ENCODE measurements around the gene PHETA1.
"Not testable (repeated sequence)": the region's sequence is repeated elsewhere in the genome, so short reads cannot be mapped to it uniquely, and the experiment has no call there.

Gene PHETA1

DNA sequence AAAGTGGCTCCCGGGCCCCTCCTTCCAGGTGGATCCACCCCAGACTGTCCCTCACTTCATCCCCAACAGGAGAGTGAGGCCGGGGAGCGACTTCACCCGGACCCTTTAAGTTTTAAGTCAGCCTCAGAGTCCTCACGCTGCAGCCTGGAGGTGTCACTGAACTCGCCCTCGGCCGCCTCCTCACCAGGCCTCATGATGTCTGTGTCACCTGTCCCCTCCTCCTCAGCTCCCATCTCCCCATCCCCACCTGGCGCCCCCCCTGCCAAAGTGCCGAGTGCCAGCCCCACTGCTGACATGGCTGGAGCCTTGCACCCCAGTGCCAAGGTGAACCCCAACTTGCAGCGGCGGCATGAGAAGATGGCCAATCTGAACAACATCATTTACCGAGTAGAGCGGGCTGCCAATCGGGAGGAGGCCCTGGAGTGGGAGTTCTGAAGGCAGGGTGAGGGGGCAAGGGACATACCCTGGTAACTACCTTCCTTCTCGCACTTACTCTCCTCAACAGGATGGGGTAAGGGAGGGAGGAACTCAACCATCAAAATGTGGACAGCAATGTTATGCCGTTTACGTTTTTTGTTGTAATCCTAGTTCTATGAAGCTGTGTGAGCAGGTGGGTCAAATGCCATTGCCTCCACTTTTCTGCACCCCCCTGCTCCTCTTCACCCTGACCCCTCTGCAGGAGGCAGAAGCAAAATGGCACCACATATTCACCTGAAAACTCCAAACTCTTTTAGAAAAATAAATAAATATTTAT lies 20.8 kb downstream of the PHETA1 start:
- DNase-seq, result no peak

DNA sequence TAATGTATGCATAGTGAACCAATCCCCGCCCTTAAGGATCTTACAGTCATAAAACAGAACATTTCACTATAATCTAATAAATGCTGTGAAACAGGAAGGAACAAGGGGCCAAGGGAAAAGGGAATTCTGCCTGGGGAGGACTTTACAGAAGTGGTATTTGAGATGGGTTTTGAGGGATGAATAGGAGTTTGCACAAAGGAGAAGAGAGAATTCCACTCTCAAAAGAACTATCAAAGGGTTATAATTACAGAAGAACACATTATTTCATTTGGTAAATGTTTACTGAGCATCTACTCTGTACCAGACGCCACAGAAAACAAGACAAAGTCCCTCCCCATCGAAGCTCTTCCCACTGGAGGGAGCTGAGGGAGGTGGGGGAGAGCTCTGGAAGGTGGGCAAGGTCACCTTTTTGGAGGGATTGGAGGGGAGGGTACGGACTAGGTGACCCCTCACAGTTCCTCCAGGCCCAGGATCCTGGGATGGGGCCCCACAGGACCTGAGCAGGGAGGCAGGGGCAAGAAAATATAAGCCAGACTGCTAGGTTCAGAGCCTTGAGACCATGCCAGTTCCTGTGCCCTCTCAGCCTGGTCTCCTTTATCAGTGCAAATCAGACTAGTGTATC lies 24.5 kb downstream of the PHETA1 start:
- no peak for DNase-seq

GRCh38 chr12:111343181-111343580 lies 25.7 kb downstream of the PHETA1 start:
- DNase-seq, result no peak

DNA sequence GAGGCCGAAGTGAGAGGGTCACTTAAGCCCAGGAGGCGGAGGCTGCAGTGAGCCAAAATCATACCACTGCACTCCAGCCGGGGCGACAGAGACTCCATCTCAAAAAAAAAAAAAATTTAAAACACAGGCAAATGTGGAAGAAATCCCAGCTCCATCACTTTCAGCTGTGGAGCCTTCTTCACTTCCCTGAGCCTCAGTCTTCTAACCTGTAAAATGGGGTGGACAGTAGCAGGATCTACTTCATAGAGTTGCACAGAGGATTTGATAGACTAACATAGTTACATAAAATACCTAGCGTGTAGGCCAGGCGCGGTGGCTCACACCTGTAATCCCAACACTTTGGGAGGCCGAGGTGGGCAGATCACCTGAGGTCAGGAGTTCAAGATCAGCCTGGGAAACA lies 26.5 kb downstream of the PHETA1 start:
- DNase-seq, result no peak

GRCh38 chr12:111341426-111342065 lies 27.3 kb downstream of the PHETA1 start:
- no peak for DNase-seq

GRCh38 chr12:111340680-111341079 lies 28.2 kb downstream of the PHETA1 start:
- DNase-seq, result not testable (repeated sequence)

DNA sequence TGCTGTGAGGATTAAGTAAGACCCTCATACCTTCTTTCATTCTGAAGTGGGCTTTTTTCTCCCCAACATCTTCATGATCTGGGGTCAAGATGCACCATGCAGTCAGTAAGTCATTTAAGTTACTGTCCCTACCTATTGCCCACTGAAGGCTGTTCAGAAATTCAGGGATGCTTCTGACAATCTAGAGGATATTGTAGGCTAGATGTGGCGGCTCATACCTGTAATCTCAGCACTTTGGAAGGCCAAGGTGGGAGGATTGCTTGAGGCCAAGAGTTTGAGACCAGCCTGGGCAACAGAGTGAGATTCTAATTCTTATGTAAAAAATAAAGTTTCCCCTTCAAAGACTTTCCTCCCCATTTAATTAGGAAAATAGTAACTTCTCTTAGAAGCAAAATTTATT lies 28.7 kb downstream of the PHETA1 start:
- DNase-seq, result no peak

DNA sequence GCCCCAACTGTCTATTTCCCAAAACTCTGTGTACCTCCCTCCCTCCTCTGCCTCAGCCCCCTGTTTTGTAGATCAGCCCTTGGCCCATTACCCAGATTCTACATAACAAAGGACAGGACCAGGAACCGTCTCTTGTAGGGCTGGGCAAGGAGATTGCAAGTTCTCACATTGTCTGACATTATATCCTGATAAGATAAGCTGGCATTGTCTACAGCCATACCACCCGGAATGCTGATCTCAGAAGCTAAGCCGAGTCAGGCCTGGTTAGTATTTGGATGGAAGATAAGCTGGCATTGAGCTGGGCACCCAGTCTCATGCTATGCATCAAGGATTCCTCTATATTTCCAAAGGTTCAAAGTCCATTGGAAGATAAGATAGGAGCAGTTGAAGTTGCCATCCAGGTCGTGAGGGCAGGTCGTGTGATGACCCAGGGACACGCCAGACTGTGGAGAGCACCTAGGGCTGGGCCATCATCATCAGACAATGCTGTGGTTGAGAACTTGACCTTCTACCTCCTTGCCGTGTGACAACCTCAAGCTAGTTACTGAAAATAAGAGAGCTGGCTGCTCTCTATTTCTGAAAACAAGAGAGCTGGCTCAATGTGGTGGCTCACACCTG lies 29.5 kb downstream of the PHETA1 start:
- no peak for DNase-seq

DNA sequence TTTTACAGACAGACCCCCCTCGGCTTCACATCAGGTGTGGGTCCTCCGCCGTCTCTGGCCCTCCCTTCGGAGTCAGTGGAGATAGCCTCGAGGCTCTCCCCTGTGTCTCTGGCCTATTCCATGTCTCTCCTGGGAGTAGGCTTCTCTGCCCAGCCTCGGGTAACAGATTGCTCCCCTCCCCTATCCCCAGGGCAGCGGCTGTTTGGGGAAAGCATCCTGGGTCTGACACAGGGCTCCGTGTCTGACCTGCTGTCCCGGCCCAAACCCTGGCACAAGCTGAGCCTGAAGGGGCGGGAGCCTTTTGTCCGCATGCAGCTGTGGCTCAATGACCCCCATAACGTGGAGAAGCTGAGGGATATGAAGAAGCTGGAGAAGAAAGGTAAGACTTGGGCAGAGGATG lies 30.8 kb downstream of the PHETA1 start:
- no peak for DNase-seq

DNA sequence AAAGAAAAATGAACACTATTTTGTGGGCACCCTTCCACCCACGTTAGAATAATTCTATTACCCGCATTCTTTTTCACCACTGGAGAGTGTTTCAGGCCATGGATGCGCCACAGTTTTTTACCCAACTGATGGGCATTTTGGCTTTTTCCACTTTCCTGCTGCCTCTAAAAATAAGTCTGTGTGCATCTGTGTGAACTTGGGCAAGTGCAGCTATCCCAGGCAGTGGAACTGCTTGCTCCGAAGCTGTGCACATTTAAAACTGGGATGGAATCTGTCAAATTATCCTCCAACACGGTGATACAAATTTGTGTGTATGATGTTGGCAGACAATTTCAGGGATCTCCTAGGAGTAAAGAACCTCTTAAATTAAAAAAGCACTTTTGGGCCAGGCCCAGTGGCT lies 31.5 kb downstream of the PHETA1 start:
- DNase-seq, result no peak

DNA sequence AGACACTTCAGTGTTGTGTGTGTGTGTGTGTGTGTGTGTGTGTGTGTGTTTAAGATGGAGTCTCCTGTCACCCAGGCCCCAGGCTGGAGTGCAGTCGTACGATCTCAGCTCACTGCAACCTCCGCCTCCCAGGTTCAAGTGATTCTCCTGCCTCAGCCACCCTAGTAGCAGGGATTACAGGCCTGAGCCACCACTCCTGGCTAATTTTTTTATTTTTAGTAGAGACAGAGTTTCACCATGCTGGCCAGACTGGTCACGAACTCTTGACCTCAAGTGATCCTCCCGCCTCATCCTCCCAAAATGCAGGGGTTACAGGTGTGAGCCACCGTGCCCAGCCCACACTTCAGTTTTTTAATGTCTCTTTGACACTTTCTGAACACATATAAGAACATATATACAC lies 32.5 kb downstream of the PHETA1 start:
- DNase-seq, result not testable (repeated sequence)

DNA sequence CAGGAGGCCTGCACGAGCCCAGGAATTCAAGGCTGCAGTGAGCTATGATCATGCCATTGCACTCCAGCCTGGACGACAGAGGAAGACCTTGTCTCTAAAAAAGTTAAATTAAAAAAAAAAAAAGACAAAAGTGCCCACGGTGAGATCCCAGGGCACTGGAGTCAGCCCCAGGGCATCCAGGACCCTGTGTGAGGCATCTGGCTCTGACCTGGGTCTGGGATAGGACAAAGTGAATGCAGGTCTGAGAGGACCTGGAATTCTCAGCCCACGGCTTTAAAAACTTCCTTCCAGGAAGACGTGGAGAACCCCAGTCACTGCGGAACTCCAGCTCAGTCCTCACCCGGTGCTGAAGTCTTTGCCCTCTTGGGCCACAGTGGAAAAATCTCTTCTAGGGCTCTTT lies 33.1 kb downstream of the PHETA1 start:
- DNase-seq, result no peak

GRCh38 chr12:111335301-111335700 lies 33.6 kb downstream of the PHETA1 start:
- not testable (repeated sequence) for DNase-seq

DNA sequence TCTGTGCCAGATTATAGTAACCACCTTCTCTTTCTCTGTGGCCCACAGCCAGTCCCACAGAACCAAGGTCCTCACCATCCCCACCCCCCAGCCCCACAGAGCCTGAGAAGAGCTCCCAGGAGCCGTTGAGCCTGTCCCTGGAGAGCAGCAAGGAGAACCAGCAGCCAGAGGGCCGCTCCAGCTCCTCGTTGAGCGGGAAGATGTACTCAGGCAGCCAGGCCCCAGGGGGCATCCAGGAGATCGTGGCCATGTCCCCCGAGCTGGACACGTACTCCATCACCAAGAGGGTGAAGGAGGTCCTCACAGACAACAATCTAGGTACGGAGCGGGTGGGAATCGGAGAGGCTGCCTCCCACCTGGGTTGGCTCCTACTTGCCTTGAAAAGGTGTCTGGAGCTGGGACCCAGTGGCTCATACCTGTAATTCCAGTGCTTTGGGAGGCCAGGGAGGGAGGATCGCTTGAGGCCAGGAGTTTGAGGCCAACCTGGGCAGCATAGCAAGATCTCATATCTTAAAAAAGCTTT lies 34.4 kb downstream of the PHETA1 start:
- no peak for DNase-seq

DNA sequence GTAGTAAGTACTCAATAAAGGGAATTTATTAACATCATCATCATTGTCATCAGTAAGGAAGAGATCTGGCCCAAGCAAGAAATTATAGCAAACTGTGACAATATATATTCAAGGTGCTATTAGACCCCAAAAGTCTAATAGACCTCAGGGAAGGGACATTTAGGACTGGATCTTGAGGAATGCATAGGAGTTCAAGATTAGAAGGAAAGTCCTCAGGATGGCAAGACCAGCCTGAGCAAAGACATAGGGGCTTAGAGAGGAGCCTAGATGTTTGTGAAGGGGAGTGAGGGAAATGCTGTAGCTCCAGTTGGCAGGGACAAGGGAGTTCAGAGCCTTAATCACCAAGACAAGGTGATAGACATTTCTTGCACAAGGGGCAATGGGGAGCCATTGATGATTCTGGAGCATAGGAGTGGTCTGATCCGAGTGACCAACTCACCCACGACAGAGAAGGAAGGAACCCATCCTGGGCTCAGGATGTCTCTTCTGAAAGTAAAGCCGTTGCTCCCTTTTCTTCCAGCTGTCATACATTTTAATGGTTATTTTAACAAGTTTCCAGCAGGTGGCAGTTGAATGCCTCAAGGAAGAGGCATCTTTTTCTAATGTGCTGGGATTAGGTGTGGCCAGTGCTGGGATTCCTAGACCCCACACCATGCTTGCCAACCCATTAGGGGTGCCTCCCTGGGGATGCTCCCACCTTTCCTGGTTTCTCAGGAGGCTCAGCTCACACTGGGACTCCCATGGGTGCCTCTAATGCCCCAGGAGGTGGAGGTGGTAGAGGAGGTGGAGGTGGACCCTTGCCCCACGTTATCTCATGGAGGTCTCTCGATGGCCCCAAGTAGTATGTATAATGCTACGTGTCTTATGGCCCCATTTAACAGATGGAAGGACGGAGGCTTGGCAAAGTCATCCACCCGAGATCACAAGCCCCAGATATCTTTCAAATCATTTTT lies 37.8 kb downstream of the PHETA1 start:
- DNase-seq, result no peak

- DNase-seq, result no peak
Measured at GRCh38 chr12:111328138-111328537, 40.8 kb downstream of the PHETA1 start.

DNA sequence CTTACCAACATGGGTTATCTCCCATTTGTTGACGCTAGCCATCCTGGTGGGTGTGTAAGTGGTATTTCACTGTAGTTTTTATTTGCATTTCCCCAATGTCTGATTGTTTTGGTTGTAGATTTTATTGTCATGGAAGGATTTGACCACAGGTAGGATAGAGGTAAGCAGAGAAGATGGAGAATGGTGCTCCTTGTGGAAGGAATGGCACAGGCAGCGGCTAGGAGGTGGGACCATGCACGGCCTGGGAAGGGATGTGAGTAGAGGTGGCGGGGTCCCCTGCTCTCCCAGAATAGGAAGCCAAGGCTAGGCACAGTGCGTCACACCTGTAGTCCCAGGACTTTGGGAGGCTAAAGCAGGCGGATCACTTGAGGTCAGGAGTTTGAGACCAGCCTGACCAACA lies 41.4 kb downstream of the PHETA1 start:
- no peak for DNase-seq

- no peak for DNase-seq
Measured at GRCh38 chr12:111322336-111323250, 46.3 kb downstream of the PHETA1 start.

DNA sequence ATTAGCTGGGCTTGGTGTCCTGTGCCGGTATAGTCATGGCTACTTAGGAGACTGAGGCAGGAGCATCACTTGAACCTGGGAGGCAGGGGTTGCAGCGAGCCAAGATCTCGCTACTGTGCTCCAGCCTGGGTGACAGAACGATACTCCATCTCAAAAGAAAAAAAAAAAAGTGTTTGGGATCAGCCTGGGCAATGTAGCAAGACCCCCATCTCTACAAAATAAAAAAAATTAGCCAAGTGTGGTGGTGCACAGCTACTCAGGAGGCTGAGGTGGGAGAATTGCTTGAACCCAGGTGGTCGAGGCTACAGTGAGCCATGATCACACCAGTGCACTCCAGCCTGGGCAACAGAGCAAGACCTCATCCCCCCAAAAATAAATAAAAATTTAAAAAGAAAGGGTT lies 47.6 kb downstream of the PHETA1 start:
- no peak for DNase-seq

DNA sequence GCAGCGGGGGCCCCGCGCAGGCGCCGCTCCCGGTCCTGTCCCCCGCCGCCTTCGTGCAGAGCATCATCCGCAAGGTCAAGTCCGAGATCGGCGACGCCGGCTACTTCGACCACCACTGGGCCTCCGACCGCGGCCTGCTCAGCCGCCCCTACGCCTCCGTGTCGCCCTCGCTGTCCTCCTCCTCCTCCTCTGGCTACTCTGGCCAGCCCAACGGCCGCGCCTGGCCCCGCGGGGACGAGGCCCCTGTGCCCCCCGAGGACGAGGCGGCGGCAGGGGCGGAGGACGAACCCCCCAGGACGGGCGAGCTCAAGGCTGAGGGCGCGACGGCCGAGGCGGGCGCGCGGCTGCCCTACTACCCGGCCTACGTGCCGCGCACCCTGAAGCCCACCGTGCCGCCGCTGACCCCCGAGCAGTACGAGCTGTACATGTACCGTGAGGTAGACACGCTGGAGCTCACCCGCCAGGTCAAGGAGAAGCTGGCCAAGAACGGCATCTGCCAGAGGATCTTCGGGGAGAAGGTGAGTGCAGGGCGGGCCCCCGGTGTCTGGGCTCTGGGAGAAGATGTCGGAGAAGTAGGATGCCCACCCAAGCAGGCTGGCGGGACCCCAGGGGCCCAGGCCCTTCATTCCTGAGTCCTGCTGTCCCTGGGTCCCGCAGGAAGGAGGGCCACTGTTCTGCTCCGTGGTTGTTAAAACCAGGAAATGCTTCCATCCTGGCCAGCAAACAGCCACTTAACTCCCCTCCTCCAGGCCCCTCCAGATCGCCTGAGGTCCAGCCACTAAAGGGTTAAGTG lies 48.4 kb downstream of the PHETA1 start:
- no peak for DNase-seq
